Glomerular visceral epithelial cell (primary cell): ENCODE data around the gene ZNF277.
A peak's percentile ranks its signal among the peaks of the same experiment; 100 is the strongest.

Experiments
- DNase-seq: peaks from one replicate; pipeline ENCODE4 v3.0.0-alpha.2; 2016; ENCODE audit errors: extremely low spot score

ZNF277 gene

DNA sequence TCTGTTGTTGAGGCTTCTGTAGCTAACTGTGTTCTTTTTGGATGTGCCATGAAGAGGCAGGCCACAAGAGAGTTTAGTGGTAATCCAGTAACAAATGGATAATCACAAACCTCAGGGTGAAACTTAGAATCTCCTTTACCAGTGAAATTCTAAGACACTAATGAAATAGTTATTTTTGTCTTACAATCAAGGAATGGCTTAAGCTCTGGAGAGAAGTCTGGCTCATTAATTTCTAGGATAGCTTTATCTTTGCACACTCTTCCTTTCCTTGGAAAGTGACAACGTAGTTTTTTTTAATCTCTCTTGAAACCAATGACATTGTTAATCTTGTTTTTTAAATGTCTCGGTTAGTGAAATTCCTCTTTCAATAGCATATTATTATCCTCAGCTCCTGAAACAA is 150.1 kb downstream of the ZNF277 start:
- DNase-seq = no peak

GRCh38 chr7:112357136-112357535 is 150.6 kb downstream of the ZNF277 start:
- DNase-seq = no peak

- no peak for DNase-seq
Observed at GRCh38 chr7:112358513-112358912, 152.0 kb downstream of the ZNF277 start.

GRCh38 chr7:112359086-112359485 is 152.6 kb downstream of the ZNF277 start:
- no peak for DNase-seq

DNA sequence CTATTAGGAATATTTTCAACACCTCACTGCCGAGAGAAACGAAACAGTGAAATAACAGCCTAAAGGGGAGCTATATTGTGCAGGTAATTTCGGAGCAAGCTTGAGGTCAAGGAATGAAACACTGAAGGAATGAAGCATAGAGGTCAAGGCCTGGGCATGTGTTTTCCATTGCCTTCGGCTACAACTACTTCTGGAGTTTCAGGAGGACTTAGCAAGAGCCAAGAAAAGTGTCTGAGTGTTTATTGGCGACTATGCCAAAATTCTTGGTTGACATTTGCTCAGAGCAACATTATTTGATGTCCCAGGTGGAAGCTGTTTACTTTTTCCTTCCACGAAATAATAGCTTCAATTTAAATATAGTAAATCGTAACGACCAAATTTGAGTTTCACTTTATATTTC is 154.2 kb downstream of the ZNF277 start:
- no peak for DNase-seq

- DNase-seq = no peak
Observed at GRCh38 chr7:112361154-112361553, 154.7 kb downstream of the ZNF277 start.

- no peak for DNase-seq
Observed at GRCh38 chr7:112362053-112362650, 155.7 kb downstream of the ZNF277 start.

DNA sequence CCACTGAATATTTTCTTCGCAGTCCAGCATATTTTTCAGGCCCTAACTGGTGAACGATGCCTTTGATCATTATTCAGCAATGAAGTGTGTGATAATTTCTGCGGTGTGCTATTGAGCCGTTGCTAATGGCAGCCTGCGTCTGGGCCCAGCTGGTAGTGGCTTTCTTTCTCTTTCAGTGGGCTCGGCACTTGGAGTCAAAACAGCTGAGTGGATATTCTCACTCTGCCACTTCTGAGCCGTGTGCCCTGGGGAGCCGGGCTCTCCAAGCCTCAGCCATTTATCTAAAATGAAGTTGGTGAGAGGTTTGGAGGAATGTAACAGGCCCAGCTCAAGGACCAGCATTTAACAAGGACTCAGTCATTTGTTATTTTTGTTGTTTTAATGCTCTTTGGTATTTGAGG is 156.2 kb downstream of the ZNF277 start:
- no peak for DNase-seq

DNA sequence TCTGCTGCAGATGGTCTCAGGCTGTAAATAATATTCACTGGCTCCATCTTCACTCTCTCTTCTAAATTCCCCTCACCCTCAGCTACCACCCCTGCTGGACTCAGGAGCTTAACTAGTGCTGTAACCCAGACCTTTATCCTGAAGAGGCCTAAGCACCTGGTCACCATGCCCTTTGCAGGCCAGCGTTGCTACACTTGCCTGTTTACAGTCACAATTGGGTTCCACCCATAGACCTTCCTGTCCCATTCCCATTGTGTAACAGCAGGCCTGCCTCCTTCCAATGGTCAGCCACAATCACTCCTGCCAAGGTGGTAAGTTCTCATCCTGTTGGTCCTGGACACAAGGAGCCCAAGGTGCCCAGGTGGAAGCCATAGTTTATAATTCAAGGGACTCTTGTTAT is 157.9 kb downstream of the ZNF277 start:
- DNase-seq = no peak

GRCh38 chr7:112365551-112365950 is 159.1 kb downstream of the ZNF277 start:
- DNase-seq = no peak

GRCh38 chr7:112366886-112367285 is 160.4 kb downstream of the ZNF277 start:
- DNase-seq = peak; percentile 62

DNA sequence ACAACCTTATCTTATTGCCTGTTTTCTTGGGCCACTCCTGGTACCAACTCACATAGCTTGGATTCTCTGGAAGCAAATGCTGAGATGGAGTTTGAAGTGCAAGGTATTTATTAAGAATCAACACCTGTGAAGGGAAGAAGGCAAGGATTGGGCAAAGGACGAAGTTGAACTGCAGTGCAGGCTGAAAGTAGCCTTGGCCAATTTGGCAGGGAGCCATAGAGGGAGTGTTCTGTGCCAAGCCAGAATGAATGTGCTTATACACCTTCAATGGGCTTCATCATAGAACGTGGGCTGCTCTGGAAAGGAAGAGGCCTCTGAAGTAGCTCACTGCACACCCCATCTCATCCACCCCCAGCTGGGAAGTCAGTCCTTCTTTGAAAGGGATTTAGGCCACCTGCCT is 163.9 kb downstream of the ZNF277 start:
- no peak for DNase-seq

- no peak for DNase-seq
Observed at GRCh38 chr7:112371701-112372100, 165.2 kb downstream of the ZNF277 start.

GRCh38 chr7:112372101-112372500 is 165.6 kb downstream of the ZNF277 start:
- no peak for DNase-seq

DNA sequence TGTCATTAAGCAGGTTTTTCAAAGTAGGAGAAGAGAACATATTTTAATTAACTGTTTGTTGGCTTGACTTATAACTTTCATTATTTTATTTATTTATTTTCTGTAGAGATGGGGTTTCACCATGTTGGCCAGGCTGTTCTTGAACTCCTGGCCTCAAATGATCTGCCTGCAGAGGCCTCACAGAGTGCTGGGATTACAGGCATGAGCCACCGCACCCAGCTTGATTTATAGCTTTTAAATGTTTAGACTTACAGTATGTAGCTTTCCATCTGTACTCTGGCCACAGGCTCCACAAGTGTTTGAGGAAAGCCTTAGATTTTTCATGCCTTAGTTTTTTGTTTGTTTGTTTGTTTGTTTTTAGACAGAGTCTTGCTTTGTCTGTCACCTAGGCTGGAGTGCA is 171.1 kb downstream of the ZNF277 start:
- no peak for DNase-seq

- no peak for DNase-seq
Observed at GRCh38 chr7:112381311-112382091, 175.0 kb downstream of the ZNF277 start.

GRCh38 chr7:112383671-112384417 is 177.3 kb downstream of the ZNF277 start:
- DNase-seq = no peak

- DNase-seq = no peak
Observed at GRCh38 chr7:112385516-112385915, 179.0 kb downstream of the ZNF277 start.

GRCh38 chr7:112386619-112387018 is 180.1 kb downstream of the ZNF277 start:
- DNase-seq = peak; percentile 51

DNA sequence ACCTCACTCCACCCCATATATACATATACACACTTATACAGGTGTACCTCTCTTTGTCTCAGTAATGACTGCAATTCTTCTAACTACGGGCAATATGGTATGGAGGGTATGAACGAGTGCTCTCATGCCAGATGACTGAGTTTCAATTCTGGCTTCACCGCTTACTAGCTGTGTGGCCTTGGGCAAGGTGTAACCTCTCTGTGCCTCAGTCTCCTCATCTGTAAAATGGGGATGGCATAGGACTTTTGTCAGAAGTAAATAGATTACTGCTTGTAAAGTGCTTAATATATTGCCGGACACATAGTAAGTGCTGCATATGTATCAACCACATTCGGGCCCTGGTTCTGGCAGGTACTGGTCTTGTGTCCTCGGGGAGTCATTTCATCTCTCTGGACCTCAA is 183.7 kb downstream of the ZNF277 start:
- DNase-seq = no peak

- peak; percentile 45 for DNase-seq
Observed at GRCh38 chr7:112391079-112391821, 184.8 kb downstream of the ZNF277 start.

DNA sequence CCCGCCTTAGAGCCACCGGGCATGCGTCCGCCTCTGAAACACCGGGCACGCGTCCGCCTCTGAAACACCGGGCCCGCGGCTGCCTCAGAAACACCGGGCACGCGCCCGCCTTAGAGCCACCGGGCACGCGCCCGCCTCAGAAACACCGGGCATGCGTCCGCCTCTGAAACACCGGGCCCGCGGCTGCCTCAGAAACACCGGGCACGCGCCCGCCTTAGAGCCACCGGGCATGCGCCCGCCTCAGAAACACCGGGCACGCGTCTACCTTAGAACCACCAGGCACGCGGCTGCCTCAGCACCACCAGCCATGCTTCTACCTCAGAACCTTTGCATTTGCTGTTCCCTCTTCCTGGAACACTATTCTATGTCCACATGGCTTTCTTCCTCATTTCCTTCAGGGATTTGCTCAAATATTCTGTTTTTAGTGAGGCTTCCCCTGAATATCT is 185.4 kb downstream of the ZNF277 start:
- peak; percentile 58 for DNase-seq
